ENCODE data around the gene FANCG. TPM values are rescaled to one million over a fixed set of nuclear protein-coding genes. Genes with fewer than 3 reads are reported as not detected.

FANCG gene
- total RNA-seq, 4 donors from 2014 or later: 5.3 to 34.7 (median 11.6) TPM

- no peak for DNase-seq (ENCODE audit: low spot score in 2 of 2)
- intact Hi-C loops (cut with DNase I; ENCODE audit: low total_unique reads): no loop called here
- no peak for TF ChIP-seq CTCF (IDR thresholded peaks at IDR 0.05)
- TF ChIP-seq POLR2A (IDR thresholded peaks at IDR 0.05): no peak
- 77 to 86% methylated on average over 3 of the region's 3 CpGs for WGBS, 2 donors
- no peak overlapping the region for H3K4me3 ChIP-seq (ENCODE audit: low read depth, poor library complexity, severe bottlenecking)
Measured at GRCh38 chr9:35042081-35042604, 37.6 kb downstream of the FANCG start.

- no peak for DNase-seq (ENCODE audit: low spot score in 2 of 2)
- TF ChIP-seq CTCF (IDR thresholded peaks at IDR 0.05) (no peak), POLR2A (IDR thresholded peaks at IDR 0.05) (no peak)
- no peak overlapping the region for H3K4me3 ChIP-seq (ENCODE audit: low read depth, poor library complexity, severe bottlenecking)
- WGBS, 2 donors: 39 to 63% methylated on average over 46 to 48 of the region's 48 CpGs
- intact Hi-C loops (cut with DNase I; ENCODE audit: low total_unique reads): no loop called here
Measured at GRCh38 chr9:35035851-35036701, 43.7 kb downstream of the FANCG start.

- no peak overlapping the region for H3K4me3 ChIP-seq (ENCODE audit: low read depth, poor library complexity, severe bottlenecking)
- TF ChIP-seq POLR2A (IDR thresholded peaks at IDR 0.05): no peak
- TF ChIP-seq CTCF (IDR thresholded peaks at IDR 0.05): no peak
- 94 to 97% methylated on average over 2 of the region's 2 CpGs for WGBS, 2 donors
- intact Hi-C loops (cut with DNase I; ENCODE audit: low total_unique reads): no loop called here
- DNase-seq (ENCODE audit: low spot score in 2 of 2): no peak
Measured at GRCh38 chr9:35033101-35033500, 46.6 kb downstream of the FANCG start.

- no peak overlapping the region for H3K4me3 ChIP-seq (ENCODE audit: low read depth, poor library complexity, severe bottlenecking)
- TF ChIP-seq CTCF (IDR thresholded peaks at IDR 0.05): no peak
- TF ChIP-seq POLR2A (IDR thresholded peaks at IDR 0.05): no peak
- 38 to 44% methylated on average over 2 of the region's 2 CpGs for WGBS, 2 donors
- intact Hi-C loops (cut with DNase I; ENCODE audit: low total_unique reads): no loop called here
- no peak for DNase-seq (ENCODE audit: low spot score in 2 of 2)
Measured at GRCh38 chr9:35029852-35030251, 49.9 kb downstream of the FANCG start.

GRCh38 chr9:35029241-35029640, 50.5 kb downstream of the FANCG start:
- H3K4me3 ChIP-seq (ENCODE audit: low read depth, poor library complexity, severe bottlenecking): no peak overlapping the region
- no peak for DNase-seq (ENCODE audit: low spot score in 2 of 2)
- WGBS, 2 donors: 35 to 46% methylated on average over 3 to 4 of the region's 4 CpGs
- intact Hi-C loops (cut with DNase I; ENCODE audit: low total_unique reads): no loop called here
- TF ChIP-seq POLR2A (IDR thresholded peaks at IDR 0.05) (no peak), CTCF (IDR thresholded peaks at IDR 0.05) (no peak)
